DMS153 treated with DMSO at 0.1 percent for 48 hours (cell line): Measurements from ENCODE around the gene TXNIP.
"Not testable (repeated sequence)": the region's sequence is repeated elsewhere in the genome, so short reads cannot be mapped to it uniquely, and the experiment has no call there.

Experiments
- DNase-seq: peaks from one replicate; lab custom pipeline; 2025; ENCODE audit not compliant: unreplicated experiment; lab: John Stamatoyannopoulos, UW

The TXNIP gene, protein sequence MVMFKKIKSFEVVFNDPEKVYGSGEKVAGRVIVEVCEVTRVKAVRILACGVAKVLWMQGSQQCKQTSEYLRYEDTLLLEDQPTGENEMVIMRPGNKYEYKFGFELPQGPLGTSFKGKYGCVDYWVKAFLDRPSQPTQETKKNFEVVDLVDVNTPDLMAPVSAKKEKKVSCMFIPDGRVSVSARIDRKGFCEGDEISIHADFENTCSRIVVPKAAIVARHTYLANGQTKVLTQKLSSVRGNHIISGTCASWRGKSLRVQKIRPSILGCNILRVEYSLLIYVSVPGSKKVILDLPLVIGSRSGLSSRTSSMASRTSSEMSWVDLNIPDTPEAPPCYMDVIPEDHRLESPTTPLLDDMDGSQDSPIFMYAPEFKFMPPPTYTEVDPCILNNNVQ

DNA sequence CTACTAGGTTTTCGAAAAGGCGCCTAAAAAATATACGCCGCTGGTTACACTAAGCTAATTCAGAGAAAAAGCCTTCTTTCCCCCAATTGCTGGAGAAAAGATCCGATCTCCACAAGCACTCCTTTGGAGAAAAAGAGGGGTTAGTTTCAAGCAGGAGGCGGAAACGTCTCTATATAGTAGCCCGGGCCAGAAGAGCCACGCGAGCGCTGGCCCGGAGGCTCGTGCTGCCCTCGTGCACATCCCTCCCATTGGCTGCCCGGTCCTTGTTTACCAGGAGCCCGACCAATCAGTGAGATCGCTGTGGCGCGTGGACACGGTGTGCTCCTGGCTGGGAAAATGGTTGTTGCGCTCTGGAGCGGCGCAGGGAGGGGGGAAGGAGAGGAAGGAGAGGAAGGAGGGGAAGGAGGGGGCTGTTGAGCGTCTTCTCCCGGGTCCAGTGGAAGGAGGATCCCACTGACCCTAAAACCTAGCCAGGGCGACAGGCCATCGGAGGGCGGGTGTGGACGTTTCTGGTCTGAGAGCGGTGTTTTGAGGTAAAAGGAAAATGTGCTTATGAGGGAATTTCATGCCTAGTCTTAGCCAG is at the start of gene TXNIP:
TXNIP (minus strand) TSS at position 147 of the 583 bp plus-strand sequence. CDS start 313 bp downstream, outside the sequence.
- DNase-seq: peak; percentile 99

DNA sequence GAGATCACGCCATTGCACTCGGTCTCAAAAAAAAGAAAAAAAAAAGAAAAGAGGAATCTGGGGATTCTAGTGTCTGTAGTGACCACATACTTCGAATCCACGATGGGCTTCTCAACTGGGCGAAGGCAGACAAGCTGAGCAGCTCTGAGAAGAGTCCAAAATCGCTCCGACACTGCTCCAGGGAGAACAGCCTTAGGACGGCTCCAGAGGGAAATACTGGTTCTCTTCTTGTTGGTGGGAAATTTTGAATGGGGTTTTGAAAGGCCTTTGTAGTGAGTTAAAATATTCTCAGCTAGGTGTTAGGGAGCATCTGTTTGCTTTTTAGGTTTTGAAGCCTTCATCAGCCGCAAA is 43.4 kb upstream of the TXNIP start:
- DNase-seq: no peak

- DNase-seq: peak; percentile 93
Observed at GRCh38 chr1:146036965-146037646, 40.7 kb upstream of the TXNIP start.

GRCh38 chr1:146036241-146036964 is 40.0 kb upstream of the TXNIP start:
- peak; percentile 61 for DNase-seq

DNA sequence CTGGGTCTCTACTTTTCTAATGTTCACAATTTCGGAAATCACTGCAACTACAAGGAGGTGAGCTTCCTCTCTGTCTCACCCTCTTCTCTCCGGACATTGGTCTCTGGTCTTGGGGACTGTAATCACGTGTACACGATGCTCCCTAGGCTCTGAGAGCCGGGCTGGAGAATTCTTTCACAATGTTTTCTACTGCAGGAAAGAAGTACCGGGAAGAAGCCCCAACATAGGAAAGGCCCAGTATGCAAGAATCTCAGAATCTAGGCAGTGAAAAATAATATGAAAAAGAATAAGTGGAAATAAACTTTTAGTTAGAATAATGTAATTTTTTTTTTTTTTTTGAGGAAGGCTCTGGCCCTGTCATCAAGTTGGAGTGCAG is 38.7 kb upstream of the TXNIP start:
- DNase-seq: no peak

GRCh38 chr1:146032631-146033219 is 36.3 kb upstream of the TXNIP start:
- DNase-seq: peak; percentile 68

GRCh38 chr1:146031476-146031875 is 35.1 kb upstream of the TXNIP start:
- no peak for DNase-seq

DNA sequence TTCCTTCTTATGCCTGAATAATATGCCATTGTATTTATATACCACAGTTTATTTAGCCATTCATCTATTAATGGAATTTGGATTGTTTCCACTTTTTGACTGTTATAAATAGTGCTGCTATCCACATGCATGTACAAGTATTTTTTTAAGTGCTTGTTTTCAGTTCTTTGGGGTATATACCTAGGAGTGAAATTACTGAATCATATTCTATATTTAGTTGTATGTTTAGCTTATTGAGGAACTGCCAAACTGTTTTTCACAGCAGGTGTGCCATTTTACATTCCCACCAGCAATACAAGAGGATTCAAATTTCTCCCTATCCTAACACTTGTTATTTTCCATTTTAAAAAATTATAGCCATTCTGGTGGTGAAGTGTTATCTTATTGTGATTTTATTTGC is 32.7 kb upstream of the TXNIP start:
- no peak for DNase-seq

DNA sequence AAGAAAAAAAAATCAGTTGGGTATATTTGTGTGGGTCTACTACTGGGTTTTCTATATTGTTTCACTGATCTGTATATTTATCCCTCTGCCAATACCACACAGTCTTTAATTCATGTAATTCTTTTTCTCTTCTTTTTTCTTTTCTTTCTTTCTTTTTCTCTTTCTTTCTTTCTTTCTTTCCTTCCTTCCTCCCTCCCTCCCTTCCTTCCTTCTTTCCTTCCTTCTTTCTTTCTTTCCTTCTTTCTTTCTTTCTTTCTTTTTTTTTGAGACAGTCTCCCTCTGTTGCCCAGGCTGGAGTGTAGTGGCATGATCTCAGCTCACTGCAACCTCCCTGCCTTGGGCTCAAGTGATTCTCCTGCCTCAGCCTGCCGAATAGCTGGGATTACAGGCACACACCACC is 30.3 kb upstream of the TXNIP start:
- not testable (repeated sequence) for DNase-seq

DNA sequence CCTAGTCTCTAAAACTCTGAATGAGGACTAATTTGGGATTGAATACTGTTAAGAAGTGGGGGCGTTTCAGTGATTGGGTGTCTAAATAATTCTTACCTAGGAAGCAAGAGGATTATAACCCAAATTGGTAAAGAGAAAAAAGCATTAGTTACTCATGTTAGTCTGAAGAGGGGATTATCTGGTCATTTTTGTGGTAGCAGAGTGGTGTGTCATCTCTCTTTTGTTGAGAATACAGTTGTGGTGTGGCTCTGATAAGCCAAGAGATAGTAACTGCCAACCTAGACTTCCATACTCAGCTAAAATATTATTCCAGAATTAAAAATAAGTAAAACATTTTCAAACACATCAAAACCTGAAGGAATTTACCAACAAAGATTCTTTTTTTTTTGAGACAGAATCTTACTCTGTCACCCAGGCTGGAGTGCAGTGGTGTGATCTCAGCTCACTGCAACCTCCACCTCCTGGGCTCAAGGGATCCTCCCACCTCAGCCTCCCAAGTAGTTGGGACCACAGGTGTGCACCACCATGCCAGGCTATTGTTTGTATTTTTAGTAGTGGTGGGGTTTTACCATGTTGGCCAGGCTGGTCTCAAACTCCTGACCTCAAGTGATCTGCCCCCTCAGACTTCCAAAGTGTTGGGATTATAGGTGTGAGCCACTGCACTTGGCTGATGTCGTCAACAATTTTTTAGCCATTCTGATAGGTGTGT is 29.6 kb upstream of the TXNIP start:
- DNase-seq: not testable (repeated sequence)

DNA sequence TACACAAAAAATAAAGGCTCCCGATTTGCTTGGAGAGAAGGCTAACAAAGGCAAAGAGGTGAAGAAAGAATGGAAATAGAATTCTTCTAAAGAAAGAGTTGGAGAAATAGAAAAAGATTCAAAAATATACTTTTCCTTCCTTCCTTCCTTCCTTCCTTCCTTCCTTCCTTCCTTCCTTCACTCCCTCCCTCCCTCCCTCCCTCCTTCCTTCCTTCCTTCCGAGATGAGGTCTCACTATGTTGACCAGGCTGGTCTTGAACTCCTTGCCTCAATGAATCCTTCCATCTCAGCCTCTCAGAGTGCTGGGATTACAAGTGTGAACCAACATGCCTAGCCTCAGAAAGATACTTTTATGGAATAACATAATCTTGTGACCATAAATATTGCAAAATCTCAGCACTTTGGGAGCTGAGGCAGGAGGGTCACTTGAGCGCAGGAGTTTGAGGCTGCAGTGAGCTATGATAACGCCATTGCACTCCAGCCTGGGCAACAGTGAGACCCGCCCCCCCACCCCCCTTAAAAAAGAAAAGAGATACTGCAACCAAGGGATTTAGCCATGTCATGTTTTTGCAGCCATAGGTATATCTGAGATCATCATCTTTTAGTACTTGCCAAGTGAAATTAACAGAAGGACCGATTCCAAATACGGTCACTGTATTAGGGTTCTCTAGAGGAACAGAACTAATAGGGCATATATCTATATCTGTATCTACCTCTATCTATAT is 26.2 kb upstream of the TXNIP start:
- DNase-seq: no peak

- DNase-seq: no peak
Observed at GRCh38 chr1:146021622-146022402, 25.4 kb upstream of the TXNIP start, which contains the start of gene HJV. HJV (minus strand) TSS chr1:146021735; CDS start chr1:146020231, 1,504 bp downstream.

DNA sequence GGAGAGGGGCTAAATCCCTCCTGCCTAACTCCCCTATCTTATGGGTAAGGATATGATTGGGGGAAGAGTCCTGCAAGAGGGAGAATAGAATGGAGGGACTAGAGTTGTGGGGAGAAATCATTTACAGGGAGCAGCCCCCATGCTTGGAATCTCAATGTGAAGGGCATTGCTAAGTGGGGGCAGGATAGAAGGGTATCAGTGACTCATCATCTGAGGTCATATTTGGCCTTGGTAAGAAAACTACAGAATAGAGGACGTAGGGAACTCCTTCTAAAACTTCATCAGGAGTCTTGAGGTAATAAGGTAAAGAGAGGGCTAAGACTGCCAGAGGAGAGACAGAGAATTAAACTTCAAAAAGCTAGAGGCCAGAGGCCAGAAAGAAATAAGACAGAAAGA is 24.7 kb upstream of the TXNIP start:
- no peak for DNase-seq

DNA sequence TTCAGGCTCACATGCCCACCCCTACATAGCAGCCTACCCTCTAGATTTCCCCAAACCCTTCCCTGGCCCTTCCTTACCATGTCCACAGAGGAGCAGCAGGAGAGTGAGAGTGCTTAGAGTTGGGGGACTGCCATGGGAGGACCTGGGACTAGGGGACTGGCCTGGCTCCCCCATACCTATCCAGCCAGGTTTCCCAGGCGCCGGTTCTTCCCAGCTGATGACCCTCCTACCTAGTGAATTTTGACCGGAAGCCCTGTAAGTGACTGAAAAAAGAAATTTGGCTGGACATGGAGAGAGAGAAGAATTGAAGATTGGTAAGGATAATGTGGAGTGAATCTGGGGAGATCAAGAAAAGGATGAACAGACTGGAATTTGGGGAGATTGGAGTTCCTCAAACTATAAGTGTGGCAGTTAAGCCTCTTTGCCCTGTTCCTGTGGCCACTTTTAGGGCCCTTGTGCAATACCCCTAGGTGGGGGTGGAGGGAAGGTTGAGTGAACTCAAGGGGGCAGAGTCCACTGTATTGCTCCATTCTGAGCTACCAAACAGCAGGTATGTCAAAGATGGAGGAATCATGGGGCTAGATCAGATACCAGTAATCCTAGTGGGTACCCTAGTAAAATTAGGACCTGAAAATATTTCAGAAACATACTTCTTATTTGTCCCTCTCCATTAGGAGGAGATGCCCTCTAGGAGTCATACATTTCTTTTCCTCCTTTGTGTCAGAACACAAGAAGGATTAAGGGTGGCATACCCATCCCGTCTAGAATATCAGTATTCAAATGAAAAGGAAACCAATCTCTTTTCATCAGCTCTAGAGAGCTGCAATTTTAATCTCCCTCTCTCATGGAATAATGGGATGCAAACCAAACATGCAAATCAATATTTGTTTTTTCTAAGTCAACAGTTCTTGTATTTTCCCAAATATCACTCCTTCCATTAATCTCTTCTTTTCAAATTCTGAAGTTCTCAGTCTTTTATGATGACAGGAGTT is 24.0 kb upstream of the TXNIP start:
- DNase-seq: no peak

GRCh38 chr1:146019231-146020057 is 23.1 kb upstream of the TXNIP start:
- DNase-seq: no peak

DNA sequence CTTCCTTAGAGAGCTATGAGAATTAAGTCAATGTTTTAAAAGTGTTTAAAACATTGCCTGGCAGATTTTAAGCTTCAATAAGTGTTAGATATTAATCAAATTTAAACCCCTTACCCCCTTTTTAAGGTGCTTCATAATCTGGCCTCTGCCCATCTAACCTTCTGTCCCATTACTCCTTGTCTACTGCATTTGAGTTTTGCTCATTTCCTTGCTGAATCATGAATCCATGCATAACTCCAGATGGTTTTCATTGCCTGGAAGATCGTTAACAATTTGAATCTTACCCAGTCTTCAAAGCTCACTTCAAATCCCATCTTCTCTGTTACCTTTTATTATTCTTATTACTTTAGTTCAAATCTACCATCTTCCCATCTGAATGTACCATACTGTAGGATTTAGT is 20.5 kb upstream of the TXNIP start:
- DNase-seq: no peak

GRCh38 chr1:146013559-146013922 is 17.2 kb upstream of the TXNIP start:
- DNase-seq: no peak
